Measurements from ENCODE around the gene NDC1. TPM values are rescaled to one million over a fixed set of nuclear protein-coding genes. Genes with fewer than 3 reads are reported as not detected.

The NDC1 gene
- total RNA-seq, 1 donor from 2014 or later, result 20.6 TPM

GRCh38 chr1:53727461-53728092, 110.5 kb downstream of the NDC1 start:
- Mint-ChIP-seq H3K27me3 (ENCODE audit: low read depth) (peaks cover 15% of the 10 kb centered on the region), H3K4me3 (no peak overlapping the region), H3K4me1 (peaks cover 24% of the 10 kb centered on the region), H3K27ac (no peak overlapping the region), H3K36me3 (no peaks in the 10 kb centered on the region), H3K9me3 (no peaks in the 10 kb centered on the region)
- TF ChIP-seq, protein P1, sequence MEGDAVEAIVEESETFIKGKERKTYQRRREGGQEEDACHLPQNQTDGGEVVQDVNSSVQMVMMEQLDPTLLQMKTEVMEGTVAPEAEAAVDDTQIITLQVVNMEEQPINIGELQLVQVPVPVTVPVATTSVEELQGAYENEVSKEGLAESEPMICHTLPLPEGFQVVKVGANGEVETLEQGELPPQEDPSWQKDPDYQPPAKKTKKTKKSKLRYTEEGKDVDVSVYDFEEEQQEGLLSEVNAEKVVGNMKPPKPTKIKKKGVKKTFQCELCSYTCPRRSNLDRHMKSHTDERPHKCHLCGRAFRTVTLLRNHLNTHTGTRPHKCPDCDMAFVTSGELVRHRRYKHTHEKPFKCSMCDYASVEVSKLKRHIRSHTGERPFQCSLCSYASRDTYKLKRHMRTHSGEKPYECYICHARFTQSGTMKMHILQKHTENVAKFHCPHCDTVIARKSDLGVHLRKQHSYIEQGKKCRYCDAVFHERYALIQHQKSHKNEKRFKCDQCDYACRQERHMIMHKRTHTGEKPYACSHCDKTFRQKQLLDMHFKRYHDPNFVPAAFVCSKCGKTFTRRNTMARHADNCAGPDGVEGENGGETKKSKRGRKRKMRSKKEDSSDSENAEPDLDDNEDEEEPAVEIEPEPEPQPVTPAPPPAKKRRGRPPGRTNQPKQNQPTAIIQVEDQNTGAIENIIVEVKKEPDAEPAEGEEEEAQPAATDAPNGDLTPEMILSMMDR (IDR thresholded peaks at IDR 0.05; ENCODE audit: unreplicated experiment), result no peak
- DNase-seq (ENCODE audit: low spot score in 2 of 2, unreplicated experiment in 2 of 2), result no peak

- DNase-seq (ENCODE audit: low spot score in 2 of 2, unreplicated experiment in 2 of 2), result no peak
- Mint-ChIP-seq H3K27ac (no peak overlapping the region), H3K27me3 (ENCODE audit: low read depth) (peaks cover 4% of the 10 kb centered on the region), H3K36me3 (no peaks in the 10 kb centered on the region), H3K9me3 (no peaks in the 10 kb centered on the region), H3K4me1 (peaks cover 24% of the 10 kb centered on the region), H3K4me3 (no peak overlapping the region)
- TF ChIP-seq, protein P1 (IDR thresholded peaks at IDR 0.05; ENCODE audit: unreplicated experiment), result no peak
Measured at GRCh38 chr1:53726009-53726600, 112.0 kb downstream of the NDC1 start.

GRCh38 chr1:53725238-53725689, 112.8 kb downstream of the NDC1 start:
- Mint-ChIP-seq H3K27me3 (ENCODE audit: low read depth) (no peaks in the 10 kb centered on the region), H3K9me3 (no peaks in the 10 kb centered on the region), H3K36me3 (no peaks in the 10 kb centered on the region), H3K4me3 (no peak overlapping the region), H3K4me1 (peaks cover 18% of the 10 kb centered on the region), H3K27ac (no peak overlapping the region)
- DNase-seq (ENCODE audit: low spot score in 2 of 2, unreplicated experiment in 2 of 2), result no peak
- TF ChIP-seq, protein P1 (IDR thresholded peaks at IDR 0.05; ENCODE audit: unreplicated experiment), result no peak

- TF ChIP-seq, protein P1 (IDR thresholded peaks at IDR 0.05; ENCODE audit: unreplicated experiment), result no peak
- H3K36me3 Mint-ChIP-seq, result no peaks in the 10 kb centered on the region
- no peaks in the 10 kb centered on the region for H3K9me3 Mint-ChIP-seq
- H3K27ac Mint-ChIP-seq, result no peak overlapping the region
- no peaks in the 10 kb centered on the region for H3K4me1 Mint-ChIP-seq
- no peak overlapping the region for H3K4me3 Mint-ChIP-seq
- H3K27me3 Mint-ChIP-seq (ENCODE audit: low read depth), result peaks cover 12% of the 10 kb centered on the region
- no peak for DNase-seq (ENCODE audit: low spot score in 2 of 2, unreplicated experiment in 2 of 2)
Measured at GRCh38 chr1:53722025-53722424, 116.1 kb downstream of the NDC1 start.

DNA sequence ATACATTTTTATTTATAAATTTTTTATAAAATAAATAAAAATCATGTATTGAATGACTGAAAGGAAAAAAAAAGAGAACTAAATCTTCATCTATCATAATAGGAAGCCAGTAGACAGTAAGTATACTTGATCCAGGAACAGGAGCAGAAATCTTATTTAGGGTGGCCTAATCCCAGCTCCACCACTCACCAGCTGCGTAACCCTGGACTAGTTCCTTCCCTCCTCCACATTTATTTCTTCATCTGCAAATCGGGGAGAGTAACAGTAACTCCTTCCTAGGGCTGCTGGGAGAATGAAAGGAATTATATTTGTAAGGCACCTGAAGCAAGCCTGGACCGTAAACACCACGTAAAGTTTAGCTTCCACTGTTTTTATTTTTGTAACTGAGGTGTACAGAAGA, 117.0 kb downstream of the NDC1 start:
- Mint-ChIP-seq H3K9me3 (no peaks in the 10 kb centered on the region), H3K4me1 (no peaks in the 10 kb centered on the region), H3K36me3 (no peaks in the 10 kb centered on the region), H3K4me3 (no peak overlapping the region), H3K27me3 (ENCODE audit: low read depth) (peaks cover 12% of the 10 kb centered on the region), H3K27ac (no peak overlapping the region)
- TF ChIP-seq, protein P1 (IDR thresholded peaks at IDR 0.05; ENCODE audit: unreplicated experiment), result no peak
- DNase-seq (ENCODE audit: low spot score in 2 of 2, unreplicated experiment in 2 of 2), result no peak
